ENCODE measurements around the gene CS. TPM values are rescaled to one million over a fixed set of nuclear protein-coding genes. Genes with fewer than 3 reads are reported as not detected.

Gene CS
- total RNA-seq, 3 donors from 2014 or later (not counting 1 experiment from before 2014, with no cell fraction given) = 185 to 190 (median 188) TPM

GRCh38 chr12:56244494-56244893, 55.6 kb downstream of the CS start:
- Histone ChIP-seq H3K27ac (ENCODE audit: low read length) (no peak overlapping the region), H3K4me1 (ENCODE audit: control insufficient read depth, insufficient read depth, low read length) (no peaks in the 10 kb centered on the region), H3K27me3 (ENCODE audit: control insufficient read depth, insufficient read depth, low read length) (no peaks in the 10 kb centered on the region), H3K36me3 (ENCODE audit: control insufficient read depth, insufficient read depth, low read length) (peaks cover 78% of the 10 kb centered on the region), H3K4me3 (ENCODE audit: low read length) (no peak overlapping the region), H3K9me3 (ENCODE audit: control insufficient read depth, insufficient read depth, low read length) (no peaks in the 10 kb centered on the region)
- no peaks in the 10 kb centered on the region for H3K9me3 Mint-ChIP-seq
- ATAC-seq = no peak
- no peak for TF ChIP-seq CTCF (IDR thresholded peaks at IDR 0.05)
- no peak overlapping the region for H3K27ac Mint-ChIP-seq
- no peak overlapping the region for H3K4me3 Mint-ChIP-seq
- intact Hi-C loops (cut with micrococcal nuclease) = no loop called here
- H3K4me1 Mint-ChIP-seq = peaks cover 0 to 12% of the 10 kb centered on the region in 2 donors
- no peaks in the 10 kb centered on the region for H3K27me3 Mint-ChIP-seq (ENCODE audit: low read depth in 2 of 2)
- WGBS (ENCODE audit: insufficient coverage) = 97% methylated on average over 14 of the region's 14 CpGs
- no peaks in the 10 kb centered on the region for H3K36me3 Mint-ChIP-seq
- DNase-seq = no peak

- Histone ChIP-seq H3K9me3 (ENCODE audit: control insufficient read depth, insufficient read depth, low read length) (no peaks in the 10 kb centered on the region), H3K27me3 (ENCODE audit: control insufficient read depth, insufficient read depth, low read length) (no peaks in the 10 kb centered on the region), H3K4me1 (ENCODE audit: control insufficient read depth, insufficient read depth, low read length) (no peaks in the 10 kb centered on the region), H3K27ac (ENCODE audit: low read length) (no peak overlapping the region), H3K36me3 (ENCODE audit: control insufficient read depth, insufficient read depth, low read length) (peaks cover 76% of the 10 kb centered on the region), H3K4me3 (ENCODE audit: low read length) (no peak overlapping the region)
- Mint-ChIP-seq H3K9me3 (no peaks in the 10 kb centered on the region), H3K27ac (no peak overlapping the region), H3K4me1 (peaks cover 0 to 12% of the 10 kb centered on the region in 2 donors), H3K27me3 (ENCODE audit: low read depth in 2 of 2) (no peaks in the 10 kb centered on the region), H3K36me3 (no peaks in the 10 kb centered on the region), H3K4me3 (no peak overlapping the region)
- TF ChIP-seq CTCF (IDR thresholded peaks at IDR 0.05) = no peak
- intact Hi-C loops (cut with micrococcal nuclease) = no loop called here
- DNase-seq (no peak), ATAC-seq (no peak)
- WGBS (ENCODE audit: insufficient coverage) = 98% methylated on average over 3 of the region's 3 CpGs
These were observed 56.4 kb downstream of the CS start for GRCh38 chr12:56243731-56244181.

DNA sequence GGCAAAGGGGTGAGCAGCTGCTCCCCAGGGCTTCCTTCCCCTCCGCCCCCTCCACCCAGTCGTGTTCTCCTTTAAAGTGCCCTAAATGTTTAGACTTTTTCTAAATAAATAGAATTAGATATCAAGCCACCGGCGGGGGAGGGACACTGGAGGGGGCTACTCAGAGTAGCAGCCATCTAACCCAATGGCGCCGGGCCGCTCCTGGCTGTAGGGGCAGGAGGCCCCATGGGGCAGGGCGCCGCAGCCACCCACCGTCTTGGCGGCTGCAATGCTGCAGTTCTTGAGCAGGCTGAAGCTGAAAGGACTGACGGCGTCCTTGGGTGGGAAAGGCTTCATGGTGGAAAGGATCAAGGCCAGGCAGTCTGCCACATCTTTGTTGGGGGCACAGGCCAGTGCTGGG, 57.1 kb downstream of the CS start:
- Histone ChIP-seq H3K36me3 (ENCODE audit: control insufficient read depth, insufficient read depth, low read length) (peaks cover 68% of the 10 kb centered on the region), H3K27me3 (ENCODE audit: control insufficient read depth, insufficient read depth, low read length) (no peaks in the 10 kb centered on the region), H3K9me3 (ENCODE audit: control insufficient read depth, insufficient read depth, low read length) (no peaks in the 10 kb centered on the region), H3K4me1 (ENCODE audit: control insufficient read depth, insufficient read depth, low read length) (no peaks in the 10 kb centered on the region), H3K4me3 (ENCODE audit: low read length) (no peak overlapping the region), H3K27ac (ENCODE audit: low read length) (no peak overlapping the region)
- intact Hi-C loops (cut with micrococcal nuclease) = no loop called here
- DNase-seq = no peak
- H3K9me3 Mint-ChIP-seq = no peaks in the 10 kb centered on the region
- no peaks in the 10 kb centered on the region for H3K36me3 Mint-ChIP-seq
- H3K4me3 Mint-ChIP-seq = no peak overlapping the region
- 95% methylated on average over 13 of the region's 13 CpGs for WGBS (ENCODE audit: insufficient coverage)
- no peaks in the 10 kb centered on the region for H3K27me3 Mint-ChIP-seq (ENCODE audit: low read depth in 2 of 2)
- H3K27ac Mint-ChIP-seq = no peak overlapping the region
- no peak for ATAC-seq
- H3K4me1 Mint-ChIP-seq = peaks cover 0 to 12% of the 10 kb centered on the region in 2 donors
- no peak for TF ChIP-seq CTCF (IDR thresholded peaks at IDR 0.05)

All from natural killer cell (primary cell).